Caco-2 (cell line): ENCODE data around the gene TYK2. TPM values are rescaled to one million over a fixed set of nuclear protein-coding genes. Genes with fewer than 3 reads are reported as not detected.

Experiments
- BruUV-seq: library from RNA; stranded (reverse); fragments of 400-500 nt; replicated peaks from 2 replicates; lab custom pipeline; 2021; lab: Mats Ljungman, UMichigan
- CTCF ChIA-PET: fragments of 300-600 bp; sonication (Branson Sonifier 250); formaldehyde crosslinking; loops from one replicate; lab custom pipeline; 2022; ENCODE audit warnings: antibody characterized with exemption; lab: Charles Lee
- POLR2A ChIA-PET: fragments of 300-600 bp; sonication (Branson Sonifier 250); formaldehyde crosslinking; loops from one replicate; lab custom pipeline; 2022; ENCODE audit warnings: antibody characterized with exemption; lab: Charles Lee
- DNase-seq, 2 experiments: peaks; one replicate each; pipeline versions ENCODE4 v3.0.0 to v3.0.0-alpha.2; 2020 to 2022
- H3K27me3 ChIP-seq: replicated peaks from 2 replicates; pipeline ENCODE4 v1.6.0; 2011; ENCODE audit warnings: low read length; ENCODE audit not compliant: control insufficient read depth, insufficient read depth
- H3K36me3 ChIP-seq: 2 replicates; pipeline ENCODE4 v1.5.1; 2011; ENCODE audit warnings: low read length; ENCODE audit not compliant: control insufficient read depth, insufficient read depth
- H3K4me1 ChIP-seq: fragments of 250-450 bp; sonication (Bioruptor Pico); 2 replicates; pipeline ENCODE4 v1.5.1; 2020; ENCODE audit warnings: mild to moderate bottlenecking
- H3K4me3 ChIP-seq: 2 replicates; pipeline ENCODE4 v1.5.1; 2011; ENCODE audit warnings: low read depth, mild to moderate bottlenecking, control low read depth, low read length
- H3K9me3 ChIP-seq: fragments of 250-450 bp; sonication (Bioruptor Pico); 2 replicates; pipeline ENCODE4 v1.5.1; 2020; ENCODE audit warnings: mild to moderate bottlenecking, moderate library complexity
- H3K27ac Mint-ChIP-seq: one replicate; pipeline ENCODE4 v1.8.0; 2022; ENCODE audit warnings: mixed read lengths; ENCODE audit not compliant: unreplicated experiment
- H3K27me3 Mint-ChIP-seq: one replicate; pipeline ENCODE4 v1.8.0; 2022; ENCODE audit warnings: mixed read lengths; ENCODE audit not compliant: insufficient read depth, unreplicated experiment
- H3K36me3 Mint-ChIP-seq: one replicate; pipeline ENCODE4 v1.8.0; 2022; ENCODE audit warnings: mild to moderate bottlenecking, mixed read lengths; ENCODE audit not compliant: insufficient read depth, unreplicated experiment
- H3K4me1 Mint-ChIP-seq: one replicate; pipeline ENCODE4 v1.8.0; 2022; ENCODE audit warnings: low read depth, mixed read lengths; ENCODE audit not compliant: unreplicated experiment
- H3K4me3 Mint-ChIP-seq: one replicate; pipeline ENCODE4 v1.8.0; 2022; ENCODE audit warnings: mild to moderate bottlenecking, moderate library complexity, mixed read lengths; ENCODE audit not compliant: unreplicated experiment
- H3K9me3 Mint-ChIP-seq: one replicate; pipeline ENCODE4 v1.8.0; 2022; ENCODE audit warnings: mixed read lengths; ENCODE audit not compliant: unreplicated experiment
- CTCF ChIP-seq, 2 experiments: fragments of 200-600 bp in 1 of 2; IDR thresholded peaks; 1 replicate in 1 of 2; 2 replicates in 1 of 2; pipeline versions ENCODE4 v1.5.1 to v1.8.0; 2011 to 2022; ENCODE audit warnings: antibody characterized with exemption in 1 of 2, control low read depth in 1 of 2, inconsistent platforms in 1 of 2, low read depth in 1 of 2, low read length in 1 of 2, mild to moderate bottlenecking in 1 of 2, moderate library complexity in 1 of 2; ENCODE audit not compliant: insufficient read depth in 1 of 2, severe bottlenecking in 1 of 2, unreplicated experiment in 1 of 2
- intact Hi-C: fragments of 100-400 bp; cut with micrococcal nuclease; formaldehyde crosslinking; loops from one replicate; pipeline ENCODE4 v1.10.0; 2022; ENCODE audit not compliant: unreplicated experiment
- total RNA-seq: library from RNA; stranded (reverse); gene quantifications from 2 replicates; pipeline ENCODE4 v1.2.3, GENCODE V29; 2022

Gene TYK2
- total RNA-seq, 1 experiment from 2014 or later = 134 TPM

GRCh38 chr19:10327793-10328192 is 52.6 kb downstream of the TYK2 start:
- Histone ChIP-seq H3K27me3 (no peaks in the 10 kb centered on the region), H3K4me1 (no peaks in the 10 kb centered on the region), H3K36me3 (0 out of 2 replicates have a peak, but pooled peaks cover 2% of the 10 kb centered on the region), H3K9me3 (no peaks in the 10 kb centered on the region), H3K4me3 (no peak overlapping the region)
- H3K9me3 Mint-ChIP-seq = no peaks in the 10 kb centered on the region
- intact Hi-C loops = no loop called here
- CTCF ChIA-PET = no interaction called here
- BruUV-seq = no TSS peak
- no peak for TF ChIP-seq CTCF (IDR thresholded peaks at IDR 0.05; ENCODE audit: insufficient read depth in 1 of 2, low read depth in 1 of 2, low read length in 1 of 2, severe bottlenecking in 1 of 2, unreplicated experiment in 1 of 2)
- DNase-seq = no peak
- H3K4me1 Mint-ChIP-seq = peaks cover 5% of the 10 kb centered on the region
- H3K4me3 Mint-ChIP-seq = no peak overlapping the region
- peaks cover 74% of the 10 kb centered on the region for H3K36me3 Mint-ChIP-seq
- POLR2A ChIA-PET = no interaction called here
- no peaks in the 10 kb centered on the region for H3K27me3 Mint-ChIP-seq
- H3K27ac Mint-ChIP-seq = no peak overlapping the region

- H3K27me3 Mint-ChIP-seq = no peaks in the 10 kb centered on the region
- BruUV-seq = no TSS peak
- Histone ChIP-seq H3K27me3 (no peaks in the 10 kb centered on the region), H3K4me1 (no peaks in the 10 kb centered on the region), H3K36me3 (peaks cover 2% of the 10 kb centered on the region), H3K9me3 (no peaks in the 10 kb centered on the region), H3K4me3 (no peak overlapping the region)
- no peak for DNase-seq
- peaks cover 77% of the 10 kb centered on the region for H3K36me3 Mint-ChIP-seq
- ChIA-PET CTCF (interaction anchor here (0.8 kb wide), 1 partner anchor 10 kb away, joined by 4 read pairs; the partner anchor contains the start of gene FDX2), POLR2A (interaction anchor here (0.7 to 0.9 kb wide), 2 partner anchors 11 to 56 kb away, joined by 3 to 4 read pairs; no protein-coding TSS in a partner anchor)
- intact Hi-C loops = no loop called here
- H3K4me1 Mint-ChIP-seq = no peaks in the 10 kb centered on the region
- H3K9me3 Mint-ChIP-seq = no peaks in the 10 kb centered on the region
- no peak overlapping the region for H3K27ac Mint-ChIP-seq
- no peak for TF ChIP-seq CTCF (IDR thresholded peaks at IDR 0.05; ENCODE audit: insufficient read depth in 1 of 2, low read depth in 1 of 2, low read length in 1 of 2, severe bottlenecking in 1 of 2, unreplicated experiment in 1 of 2)
- no peak overlapping the region for H3K4me3 Mint-ChIP-seq
These were observed 54.6 kb downstream of the TYK2 start for GRCh38 chr19:10325732-10326131.

GRCh38 chr19:10321874-10322835 is 58.2 kb downstream of the TYK2 start:
- Mint-ChIP-seq H3K27me3 (no peaks in the 10 kb centered on the region), H3K27ac (peak overlapping the region; percentile 9), H3K9me3 (no peaks in the 10 kb centered on the region), H3K4me1 (no peaks in the 10 kb centered on the region), H3K4me3 (no peak overlapping the region), H3K36me3 (peaks cover 68% of the 10 kb centered on the region)
- Histone ChIP-seq H3K27me3 (no peaks in the 10 kb centered on the region), H3K9me3 (no peaks in the 10 kb centered on the region), H3K4me1 (no peaks in the 10 kb centered on the region), H3K4me3 (no peak overlapping the region), H3K36me3 (no peaks in the 10 kb centered on the region; the same call in none of the 2 replicates)
- no TSS peak for BruUV-seq
- no peak for DNase-seq
- no peak for TF ChIP-seq CTCF (IDR thresholded peaks at IDR 0.05; ENCODE audit: insufficient read depth in 1 of 2, low read depth in 1 of 2, low read length in 1 of 2, severe bottlenecking in 1 of 2, unreplicated experiment in 1 of 2)
- intact Hi-C loops = no loop called here
- POLR2A ChIA-PET = no interaction called here
- CTCF ChIA-PET = no interaction called here
